ENCODE data around the gene PPP1R9B.

PPP1R9B gene

GRCh38 chr17:50172936-50173334 lies 22.5 kb upstream of the PPP1R9B start:
- no peak for DNase-seq

- no peak for DNase-seq
These were observed 21.7 kb upstream of the PPP1R9B start for GRCh38 chr17:50172130-50172529.

- no peak for DNase-seq
These were observed 21.0 kb upstream of the PPP1R9B start for GRCh38 chr17:50171371-50172071.

- DNase-seq, result no peak
These were observed 20.3 kb upstream of the PPP1R9B start for GRCh38 chr17:50170662-50171370.

GRCh38 chr17:50169881-50170459 lies 19.5 kb upstream of the PPP1R9B start:
- no peak for DNase-seq

GRCh38 chr17:50169121-50169764 lies 18.8 kb upstream of the PPP1R9B start:
- no peak for DNase-seq

GRCh38 chr17:50168319-50168718 lies 17.8 kb upstream of the PPP1R9B start:
- DNase-seq, result no peak

GRCh38 chr17:50167371-50167770 lies 16.9 kb upstream of the PPP1R9B start:
- DNase-seq, result no peak

GRCh38 chr17:50166518-50167181 lies 16.2 kb upstream of the PPP1R9B start:
- no peak for DNase-seq

GRCh38 chr17:50165867-50166517 lies 15.5 kb upstream of the PPP1R9B start, which contains the start of gene SGCA:
Gene SGCA, plus strand, starts transcription at chr17:50166005. Its CDS starts 36 bp downstream, at chr17:50166041.
- no peak for DNase-seq

GRCh38 chr17:50165466-50165865 lies 15.0 kb upstream of the PPP1R9B start:
- DNase-seq, result no peak

- DNase-seq, result no peak
These were observed 14.6 kb upstream of the PPP1R9B start for GRCh38 chr17:50165066-50165465.

- no peak for DNase-seq
These were observed 14.2 kb upstream of the PPP1R9B start for GRCh38 chr17:50164697-50164988.

- no peak for DNase-seq
These were observed 13.6 kb upstream of the PPP1R9B start for GRCh38 chr17:50163843-50164696.

GRCh38 chr17:50162466-50163254 lies 12.2 kb upstream of the PPP1R9B start:
- DNase-seq, result no peak

GRCh38 chr17:50161911-50162288 lies 11.4 kb upstream of the PPP1R9B start:
- no peak for DNase-seq

- DNase-seq, result peak; percentile 76
These were observed 10.8 kb upstream of the PPP1R9B start for GRCh38 chr17:50161023-50161910.

- DNase-seq, result no peak
These were observed 7.4 kb upstream of the PPP1R9B start for GRCh38 chr17:50157891-50158290.

- DNase-seq, result no peak
These were observed 4.8 kb upstream of the PPP1R9B start for GRCh38 chr17:50155115-50155819.

Measured in NCI-H446 treated with DMSO at 0.1 percent for 48 hours (cell line).